Ishikawa (cell line): ENCODE measurements around the gene FAM83E.

Source experiments
- CEBPB ChIP-seq: IDR thresholded peaks from 2 replicates; pipeline ENCODE4 v1.6.1; 2012
- CREB1 ChIP-seq: IDR thresholded peaks from 2 replicates; pipeline ENCODE4 v1.6.1; 2012; ENCODE audit warnings: low read depth
- EGR1 ChIP-seq: IDR thresholded peaks from 2 replicates; pipeline ENCODE4 v1.6.1; 2012
- EP300 ChIP-seq: IDR thresholded peaks from 2 replicates; pipeline ENCODE4 v1.6.1; 2012; ENCODE audit warnings: borderline replicate concordance
- FOXM1 ChIP-seq: IDR thresholded peaks from 2 replicates; pipeline ENCODE4 v1.6.1; 2012; ENCODE audit warnings: low read depth, borderline replicate concordance
- MAX ChIP-seq: IDR thresholded peaks from 2 replicates; pipeline ENCODE4 v1.6.1; 2012
- NFIC ChIP-seq: IDR thresholded peaks from 2 replicates; pipeline ENCODE4 v1.6.1; 2012
- RAD21 ChIP-seq: IDR thresholded peaks from 2 replicates; pipeline ENCODE4 v1.6.1; 2012; ENCODE audit warnings: low read depth
- REST ChIP-seq: IDR thresholded peaks from 2 replicates; pipeline ENCODE4 v1.6.1; 2012; ENCODE audit warnings: low read depth, mild to moderate bottlenecking
- TAF1 ChIP-seq: IDR thresholded peaks from 2 replicates; pipeline ENCODE4 v1.6.1; 2012; ENCODE audit warnings: low read depth, mild to moderate bottlenecking
- TCF12 ChIP-seq: IDR thresholded peaks from 2 replicates; pipeline ENCODE4 v1.6.1; 2012; ENCODE audit warnings: low read depth
- TEAD4 ChIP-seq: IDR thresholded peaks from 2 replicates; pipeline ENCODE4 v1.6.1; 2012
- USF1 ChIP-seq: IDR thresholded peaks from 2 replicates; pipeline ENCODE4 v1.6.1; 2012
- YY1 ChIP-seq: IDR thresholded peaks from 2 replicates; pipeline ENCODE4 v1.6.1; 2012; ENCODE audit warnings: low read depth
- ZBTB7A ChIP-seq: IDR thresholded peaks from 2 replicates; pipeline ENCODE4 v1.6.1; 2012; ENCODE audit warnings: low read depth

FAM83E gene

GRCh38 chr19:48661711-48662090 lies 46.8 kb upstream of the FAM83E start:
- no peak for TF ChIP-seq FOXM1
- TF ChIP-seq TEAD4, result no peak
- TF ChIP-seq TCF12, result no peak
- no peak for TF ChIP-seq EGR1
- TF ChIP-seq EP300, result no peak
- no peak for TF ChIP-seq USF1
- TF ChIP-seq CEBPB, result no peak
- TF ChIP-seq NFIC, result no peak
- TF ChIP-seq ZBTB7A, result no peak
- TF ChIP-seq REST, result no peak
- no peak for TF ChIP-seq MAX

- TF ChIP-seq EP300 (no peak), CEBPB (no peak), REST (no peak), RAD21 (no peak), CREB1 (peak; percentile 88), TEAD4 (no peak), TAF1 (no peak), TCF12 (no peak), FOXM1 (no peak), NFIC (no peak), MAX (peak; percentile 96), EGR1 (no peak), ZBTB7A (no peak), USF1 (no peak)
Observed at GRCh38 chr19:48660852-48661710, 46.2 kb upstream of the FAM83E start.

- TF ChIP-seq USF1, result no peak
- TF ChIP-seq YY1, result no peak
- TF ChIP-seq NFIC, result no peak
- no peak for TF ChIP-seq TAF1
- TF ChIP-seq TCF12, result no peak
- no peak for TF ChIP-seq RAD21
- no peak for TF ChIP-seq FOXM1
- TF ChIP-seq REST, result no peak
- TF ChIP-seq CEBPB, result no peak
- no peak for TF ChIP-seq EGR1
- TF ChIP-seq MAX, result no peak
- TF ChIP-seq EP300, result no peak
- TF ChIP-seq ZBTB7A, result no peak
- TF ChIP-seq CREB1, result no peak
- TF ChIP-seq TEAD4, result no peak
Observed at GRCh38 chr19:48659768-48660167, 44.9 kb upstream of the FAM83E start.

GRCh38 chr19:48658483-48658882 lies 43.6 kb upstream of the FAM83E start:
- no peak for TF ChIP-seq RAD21
- TF ChIP-seq MAX, result no peak
- no peak for TF ChIP-seq NFIC
- no peak for TF ChIP-seq USF1
- TF ChIP-seq TCF12, result no peak
- TF ChIP-seq CEBPB, result no peak
- no peak for TF ChIP-seq CREB1
- no peak for TF ChIP-seq REST
- TF ChIP-seq YY1, result no peak
- no peak for TF ChIP-seq EGR1
- TF ChIP-seq ZBTB7A, result no peak
- no peak for TF ChIP-seq TEAD4
- TF ChIP-seq FOXM1, result no peak
- TF ChIP-seq EP300, result no peak
- no peak for TF ChIP-seq TAF1
